Right lobe of liver (tissue), 6 donors: ENCODE data around the gene C2CD3. TPM values are rescaled to one million over a fixed set of nuclear protein-coding genes. Genes with fewer than 3 reads are reported as not detected.

ENCODE experiments used
- ATAC-seq, 4 donors: fragments of 200-7000 bp; cut with Tn5 transposase; one replicate each; pipeline ENCODE4 v1.9.1; 2020; ENCODE audit warnings: mild to moderate bottlenecking in 4 of 4, moderate library complexity in 4 of 4
- DNase-seq, 3 donors: peaks; one replicate each; pipeline ENCODE4 v3.0.0-alpha.2; 2020
- H3K27ac ChIP-seq, 3 donors: fragments of 200-600 bp; one replicate each; pipeline ENCODE4 v1.8.0; 2022
- H3K27me3 ChIP-seq, 2 donors: fragments of 200-600 bp; one replicate each; pipeline ENCODE4 v1.8.0; 2022
- H3K36me3 ChIP-seq, 4 donors: fragments of 200-600 bp; sonication (generic) in 1 of 4; one replicate each; pipeline versions ENCODE4 v1.5.1 to v1.8.0; 2017 to 2022; ENCODE audit warnings: control low read depth in 1 of 4
- H3K4me1 ChIP-seq, 4 donors: fragments of 200-600 bp; sonication (generic) in 1 of 4; one replicate each; pipeline versions ENCODE4 v1.5.1 to v1.8.0; 2017 to 2022; ENCODE audit warnings: control low read depth in 1 of 4
- H3K4me3 ChIP-seq, 3 donors: fragments of 200-600 bp; one replicate each; pipeline ENCODE4 v1.8.0; 2022
- H3K9me3 ChIP-seq, 4 donors: fragments of 200-600 bp; sonication (generic) in 1 of 4; one replicate each; pipeline versions ENCODE4 v1.5.1 to v1.8.0; 2017 to 2022; ENCODE audit warnings: control low read depth in 1 of 4
- POLR2A ChIP-seq: fragments of 450-650 bp; IDR thresholded peaks from one replicate; pipeline ENCODE4 v1.6.1; 2017; ENCODE audit warnings: antibody characterized with exemption, mild to moderate bottlenecking
- WGBS: methylation state at CpG from one replicate; pipeline ENCODE4 v1.1.6; 2018; ENCODE audit warnings: low coverage, low lambda C conversion rate; ENCODE audit not compliant: insufficient coverage; ENCODE audit errors: missing lambda C conversion rate; 5-methylcytosine and 5-hydroxymethylcytosine counted together
- intact Hi-C, 2 donors: fragments of 100-400 bp; cut with DNase I; formaldehyde crosslinking; loops; one replicate each; pipeline versions ENCODE4 v1.11.2 to v1.14.1; 2022
- total RNA-seq, 6 experiments: library from RNA; depleted of rRNA in 2 of 6; stranded (reverse); fragments of >200 nt in 2 of 6; fragmentation: NEBNext Ultra II Directional in 3 of 6; extraction: Animal tissue kit (Norgen Biotek cat#: 25700) in 3 of 6; gene quantifications; one replicate each; pipeline versions ENCODE4 v1.1.0 to v1.2.4, GENCODE V29; 2016 to 2023
- TF ChIP-seq, protein P1 (sequence below), 4 donors: fragments of 200-600 bp in 3 of 4; fragments of 450-650 bp in 1 of 4; IDR thresholded peaks; one replicate each; pipeline versions ENCODE4 v1.5.1 to v1.8.0; 2016 to 2022; ENCODE audit warnings: antibody characterized with exemption in 4 of 4, mild to moderate bottlenecking in 2 of 4
- donor health status: DM: no; HTN: yes; CAD: no.
- donor health status: DM: no; HTN: no; CAD: no.
- donor health status: DM: no; HTN: no; CAD: no.
- donor health status: DM: no; HTN: yes; CAD: no.
- donor health status: DM: no; HTN: yes; CAD: no.

The C2CD3 gene
- total RNA-seq, 6 experiments from 2014 or later = 4.8 to 9.6 (median 7.4) TPM

DNA sequence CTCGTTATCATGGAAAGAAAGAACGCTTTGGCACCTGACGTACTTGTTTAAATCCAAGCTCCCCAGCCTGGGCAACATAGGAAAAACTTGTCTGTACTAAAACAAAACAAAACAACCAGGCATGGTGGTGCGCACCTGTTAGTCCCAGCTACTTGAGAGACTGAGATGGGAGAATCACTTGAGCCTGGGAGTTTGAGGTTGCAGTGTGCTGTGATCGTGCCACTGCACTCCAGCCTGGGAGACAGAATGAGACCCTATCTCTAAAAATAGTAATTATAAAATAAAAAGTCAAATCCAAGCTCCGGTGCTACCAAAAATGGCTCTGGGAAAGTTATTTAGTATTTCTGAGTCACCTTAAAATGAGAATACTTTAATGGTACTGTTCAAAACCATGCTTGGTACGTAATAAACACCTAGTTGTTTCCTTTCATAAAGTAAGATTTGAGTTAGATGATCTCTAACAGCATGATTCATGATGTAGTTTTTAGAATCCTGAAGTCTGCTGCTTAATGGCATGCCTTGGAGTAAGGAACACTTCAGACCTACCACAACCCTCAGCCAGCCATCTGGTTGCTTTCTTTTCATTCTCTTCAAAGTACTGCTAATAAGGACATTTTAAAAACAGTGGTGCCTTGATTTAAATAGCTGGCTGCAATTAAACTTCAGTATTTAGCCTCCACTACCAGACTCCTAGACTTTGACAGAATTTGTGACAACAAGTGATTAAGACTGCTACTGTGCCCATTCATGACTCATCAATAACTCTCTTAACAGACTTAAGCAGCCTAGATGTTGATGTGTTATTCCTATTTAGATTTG lies 8.6 kb upstream of the C2CD3 start:
- Histone ChIP-seq H3K27me3 (no peaks in the 10 kb centered on the region), H3K36me3 (no peaks in the 10 kb centered on the region), H3K9me3 (no peaks in the 10 kb centered on the region), H3K27ac (no peak overlapping the region), H3K4me1 (no peaks in the 10 kb centered on the region), H3K4me3 (no peak overlapping the region)
- ATAC-seq (no peak), DNase-seq (no peak)
- intact Hi-C loops = no loop called here
- TF ChIP-seq, protein P1, sequence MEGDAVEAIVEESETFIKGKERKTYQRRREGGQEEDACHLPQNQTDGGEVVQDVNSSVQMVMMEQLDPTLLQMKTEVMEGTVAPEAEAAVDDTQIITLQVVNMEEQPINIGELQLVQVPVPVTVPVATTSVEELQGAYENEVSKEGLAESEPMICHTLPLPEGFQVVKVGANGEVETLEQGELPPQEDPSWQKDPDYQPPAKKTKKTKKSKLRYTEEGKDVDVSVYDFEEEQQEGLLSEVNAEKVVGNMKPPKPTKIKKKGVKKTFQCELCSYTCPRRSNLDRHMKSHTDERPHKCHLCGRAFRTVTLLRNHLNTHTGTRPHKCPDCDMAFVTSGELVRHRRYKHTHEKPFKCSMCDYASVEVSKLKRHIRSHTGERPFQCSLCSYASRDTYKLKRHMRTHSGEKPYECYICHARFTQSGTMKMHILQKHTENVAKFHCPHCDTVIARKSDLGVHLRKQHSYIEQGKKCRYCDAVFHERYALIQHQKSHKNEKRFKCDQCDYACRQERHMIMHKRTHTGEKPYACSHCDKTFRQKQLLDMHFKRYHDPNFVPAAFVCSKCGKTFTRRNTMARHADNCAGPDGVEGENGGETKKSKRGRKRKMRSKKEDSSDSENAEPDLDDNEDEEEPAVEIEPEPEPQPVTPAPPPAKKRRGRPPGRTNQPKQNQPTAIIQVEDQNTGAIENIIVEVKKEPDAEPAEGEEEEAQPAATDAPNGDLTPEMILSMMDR (IDR thresholded peaks at IDR 0.05) = no peak
- 94% methylated on average over 7 of the region's 7 CpGs for WGBS

DNA sequence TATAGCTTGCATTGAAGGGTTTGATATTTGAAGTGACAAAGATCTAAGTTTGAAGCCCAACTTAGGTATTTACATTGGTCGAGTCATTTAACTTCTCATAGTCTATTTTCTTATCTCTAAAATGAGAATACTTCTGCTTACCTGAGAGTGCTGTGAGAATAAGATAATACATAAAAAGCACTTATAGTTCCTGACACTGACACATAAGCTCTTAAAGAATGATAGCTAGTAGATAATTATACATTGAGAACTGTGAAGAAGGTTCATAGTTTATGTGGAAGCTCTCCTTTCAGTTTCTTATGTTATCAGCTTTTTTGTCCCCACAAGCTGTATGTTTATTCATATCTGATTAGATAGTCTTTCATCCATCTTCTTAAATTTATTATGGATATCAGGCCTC lies 5.1 kb upstream of the C2CD3 start:
- H3K4me1 ChIP-seq = peaks cover 0 to 10% (median 0%) of the 10 kb centered on the region in 4 donors
- intact Hi-C loops = no loop called here
- 82% methylated on average over 1 of the region's 1 CpG for WGBS
- H3K9me3 ChIP-seq = no peaks in the 10 kb centered on the region
- no peak overlapping the region for H3K4me3 ChIP-seq
- H3K27me3 ChIP-seq = no peaks in the 10 kb centered on the region
- DNase-seq (no peak), ATAC-seq (no peak)
- TF ChIP-seq, protein P1 (IDR thresholded peaks at IDR 0.05) = no peak
- no peak for TF ChIP-seq POLR2A
- H3K36me3 ChIP-seq = no peaks in the 10 kb centered on the region
- H3K27ac ChIP-seq = no peak overlapping the region

DNA sequence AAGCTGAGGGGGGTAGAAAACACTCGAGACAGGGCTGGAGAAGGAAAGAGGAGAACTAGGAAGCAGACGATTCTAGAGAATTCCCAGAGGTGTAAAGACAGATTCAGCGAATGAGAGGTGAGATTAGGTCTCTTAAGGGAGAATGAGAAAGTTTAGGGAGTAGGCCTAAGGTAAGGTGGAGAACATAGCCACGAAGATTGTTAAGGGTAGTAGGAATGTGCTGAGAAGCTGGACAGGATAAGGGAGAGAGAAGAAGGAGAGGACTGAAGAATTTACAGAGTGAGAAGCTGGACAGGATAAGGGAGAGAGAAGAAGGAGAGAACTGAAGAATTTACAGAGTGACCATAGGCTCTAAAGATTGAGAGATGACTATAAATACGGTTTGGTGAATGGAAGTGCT lies 1.2 kb upstream of the C2CD3 start:
- peak overlapping the region in 2 of 3 donors; percentile 73 to 74 for H3K27ac ChIP-seq
- DNase-seq (no peak), ATAC-seq (no peak)
- peaks cover 0 to 19% (median 4%) of the 10 kb centered on the region in 4 donors for H3K4me1 ChIP-seq
- H3K4me3 ChIP-seq = peak overlapping the region; percentile 60 to 83 (median 75)
- peaks cover 0 to 12% (median 0%) of the 10 kb centered on the region in 4 donors for H3K36me3 ChIP-seq
- TF ChIP-seq, protein P1 (IDR thresholded peaks at IDR 0.05) = no peak
- no peak for TF ChIP-seq POLR2A
- no peaks in the 10 kb centered on the region for H3K9me3 ChIP-seq
- WGBS = 29% methylated on average over 5 of the region's 5 CpGs
- no peaks in the 10 kb centered on the region for H3K27me3 ChIP-seq
- intact Hi-C loops = no loop called here

DNA sequence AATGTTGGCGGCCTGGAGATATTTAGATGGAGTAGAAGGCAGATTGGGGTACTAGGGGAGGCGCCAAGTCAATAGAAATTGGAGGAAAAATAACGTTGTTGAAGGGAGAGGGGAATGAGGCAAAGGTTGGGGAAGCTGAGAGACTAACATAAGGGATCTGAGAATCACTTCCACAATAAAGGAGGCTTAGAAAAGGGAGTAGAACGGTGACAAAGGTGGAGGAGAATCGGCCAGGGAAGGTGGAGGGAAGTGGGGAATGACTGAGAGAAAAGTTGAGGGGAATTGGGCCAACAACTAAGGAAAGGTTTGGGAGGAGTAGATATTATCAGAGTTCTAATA lies 797 bp upstream of the C2CD3 start:
- TF ChIP-seq POLR2A = no peak
- TF ChIP-seq, protein P1 (IDR thresholded peaks at IDR 0.05) = no peak
- H3K9me3 ChIP-seq = no peaks in the 10 kb centered on the region
- H3K36me3 ChIP-seq = peaks cover 0 to 13% (median 0%) of the 10 kb centered on the region in 4 donors
- peaks cover 0 to 19% (median 4%) of the 10 kb centered on the region in 4 donors for H3K4me1 ChIP-seq
- intact Hi-C loops = no loop called here
- H3K4me3 ChIP-seq = peak overlapping the region; percentile 60 to 83 (median 75)
- H3K27ac ChIP-seq = peak overlapping the region; percentile 49 to 74 (median 73)
- H3K27me3 ChIP-seq = no peaks in the 10 kb centered on the region
- no peak for ATAC-seq
- no peak for DNase-seq
- WGBS = 2% methylated on average over 5 of the region's 5 CpGs
